ENCODE results near the gene ZC3H4.

DNA sequence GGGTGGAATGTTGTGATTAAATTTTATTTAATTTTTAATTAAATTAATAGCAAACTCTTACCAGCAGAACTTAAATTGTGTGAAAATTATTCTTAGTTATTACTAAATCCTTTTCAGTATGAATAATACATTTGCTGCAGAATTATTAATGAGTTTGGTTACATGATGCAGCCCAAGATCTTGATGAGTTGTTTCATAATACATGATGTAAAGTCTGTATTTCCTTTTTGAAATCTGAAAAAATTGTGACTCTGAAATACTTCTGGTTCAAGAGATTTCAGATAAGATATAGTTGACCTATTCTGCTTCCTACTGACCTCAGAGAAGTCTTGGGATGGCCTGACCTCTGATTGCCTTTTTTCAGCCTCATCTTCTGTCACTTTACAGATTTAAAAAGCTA lies 28.1 kb upstream of the ZC3H4 start:
- TF ChIP-seq, protein P1, sequence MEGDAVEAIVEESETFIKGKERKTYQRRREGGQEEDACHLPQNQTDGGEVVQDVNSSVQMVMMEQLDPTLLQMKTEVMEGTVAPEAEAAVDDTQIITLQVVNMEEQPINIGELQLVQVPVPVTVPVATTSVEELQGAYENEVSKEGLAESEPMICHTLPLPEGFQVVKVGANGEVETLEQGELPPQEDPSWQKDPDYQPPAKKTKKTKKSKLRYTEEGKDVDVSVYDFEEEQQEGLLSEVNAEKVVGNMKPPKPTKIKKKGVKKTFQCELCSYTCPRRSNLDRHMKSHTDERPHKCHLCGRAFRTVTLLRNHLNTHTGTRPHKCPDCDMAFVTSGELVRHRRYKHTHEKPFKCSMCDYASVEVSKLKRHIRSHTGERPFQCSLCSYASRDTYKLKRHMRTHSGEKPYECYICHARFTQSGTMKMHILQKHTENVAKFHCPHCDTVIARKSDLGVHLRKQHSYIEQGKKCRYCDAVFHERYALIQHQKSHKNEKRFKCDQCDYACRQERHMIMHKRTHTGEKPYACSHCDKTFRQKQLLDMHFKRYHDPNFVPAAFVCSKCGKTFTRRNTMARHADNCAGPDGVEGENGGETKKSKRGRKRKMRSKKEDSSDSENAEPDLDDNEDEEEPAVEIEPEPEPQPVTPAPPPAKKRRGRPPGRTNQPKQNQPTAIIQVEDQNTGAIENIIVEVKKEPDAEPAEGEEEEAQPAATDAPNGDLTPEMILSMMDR (IDR thresholded peaks at IDR 0.05), result no peak
- TF ChIP-seq POLR2A (IDR thresholded peaks at IDR 0.05) (no peak), EP300 (IDR thresholded peaks at IDR 0.05) (no peak)
